Measurements from ENCODE around the gene UFSP1. TPM values are rescaled to one million over a fixed set of nuclear protein-coding genes. Genes with fewer than 3 reads are reported as not detected.

UFSP1 gene
- total and polyA plus RNA-seq, 7 donors = 1.8 to 7.1 (median 3.0) TPM

DNA sequence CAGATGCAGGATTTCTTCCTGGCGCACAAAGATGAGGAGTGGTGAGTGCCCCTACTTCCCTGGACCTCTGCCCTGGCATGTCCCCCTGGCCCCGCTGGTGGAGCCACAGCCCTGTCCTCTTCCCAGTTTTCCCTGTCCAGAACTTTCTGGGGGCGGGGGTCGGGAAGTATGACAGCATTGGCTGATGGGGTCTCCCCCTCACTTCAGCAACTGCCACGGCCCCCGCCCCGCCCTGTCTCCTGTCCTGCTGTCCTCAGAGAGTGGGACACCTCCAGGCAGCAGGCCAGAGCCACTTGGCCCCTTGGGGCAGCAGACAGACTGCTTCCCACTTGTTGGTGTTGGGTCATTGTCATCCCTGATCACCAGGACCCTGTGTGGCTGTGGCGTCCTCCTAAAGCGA is 7.3 kb downstream of the UFSP1 start:
- 91 to 96% methylated on average over 9 of the region's 9 CpGs for WGBS, 2 donors
- Histone ChIP-seq H3K9me3 (no peaks in the 10 kb centered on the region), H3K27ac (no peak overlapping the region), H3K27me3 (no peaks in the 10 kb centered on the region), H3K4me1 (peaks cover 0 to 13% (median 8%) of the 10 kb centered on the region in 4 donors), H3K36me3 (peaks cover 46 to 82% (median 62%) of the 10 kb centered on the region in 4 donors), H3K4me3 (no peak overlapping the region)
- TF ChIP-seq, protein P1, sequence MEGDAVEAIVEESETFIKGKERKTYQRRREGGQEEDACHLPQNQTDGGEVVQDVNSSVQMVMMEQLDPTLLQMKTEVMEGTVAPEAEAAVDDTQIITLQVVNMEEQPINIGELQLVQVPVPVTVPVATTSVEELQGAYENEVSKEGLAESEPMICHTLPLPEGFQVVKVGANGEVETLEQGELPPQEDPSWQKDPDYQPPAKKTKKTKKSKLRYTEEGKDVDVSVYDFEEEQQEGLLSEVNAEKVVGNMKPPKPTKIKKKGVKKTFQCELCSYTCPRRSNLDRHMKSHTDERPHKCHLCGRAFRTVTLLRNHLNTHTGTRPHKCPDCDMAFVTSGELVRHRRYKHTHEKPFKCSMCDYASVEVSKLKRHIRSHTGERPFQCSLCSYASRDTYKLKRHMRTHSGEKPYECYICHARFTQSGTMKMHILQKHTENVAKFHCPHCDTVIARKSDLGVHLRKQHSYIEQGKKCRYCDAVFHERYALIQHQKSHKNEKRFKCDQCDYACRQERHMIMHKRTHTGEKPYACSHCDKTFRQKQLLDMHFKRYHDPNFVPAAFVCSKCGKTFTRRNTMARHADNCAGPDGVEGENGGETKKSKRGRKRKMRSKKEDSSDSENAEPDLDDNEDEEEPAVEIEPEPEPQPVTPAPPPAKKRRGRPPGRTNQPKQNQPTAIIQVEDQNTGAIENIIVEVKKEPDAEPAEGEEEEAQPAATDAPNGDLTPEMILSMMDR (IDR thresholded peaks at IDR 0.05) = no peak
- no peak for TF ChIP-seq POLR2A (IDR thresholded peaks at IDR 0.05)
- no peak for TF ChIP-seq POLR2AphosphoS5 (IDR thresholded peaks at IDR 0.05)
- TF ChIP-seq EP300 (IDR thresholded peaks at IDR 0.05) = no peak
- DNase-seq = no peak
- intact Hi-C loops (cut with DNase I) = no loop called here

- H3K27ac ChIP-seq = no peak overlapping the region
- H3K4me1 ChIP-seq = peaks cover 0 to 24% (median 17%) of the 10 kb centered on the region in 4 donors
- H3K4me3 ChIP-seq = no peak overlapping the region
- H3K36me3 ChIP-seq = peaks cover 41 to 77% (median 51%) of the 10 kb centered on the region in 4 donors
- WGBS, 2 donors = 97% methylated on average over 20 of the region's 20 CpGs
- DNase-seq = no peak
- H3K27me3 ChIP-seq = no peaks in the 10 kb centered on the region
- H3K9me3 ChIP-seq = no peaks in the 10 kb centered on the region
- intact Hi-C loops (cut with DNase I) = no loop called here
- no peak for TF ChIP-seq POLR2A (IDR thresholded peaks at IDR 0.05)
- TF ChIP-seq EP300 (IDR thresholded peaks at IDR 0.05) = no peak
- TF ChIP-seq POLR2AphosphoS5 (IDR thresholded peaks at IDR 0.05) = no peak
Observed at GRCh38 chr7:100881136-100881535, 8.4 kb downstream of the UFSP1 start.

GRCh38 chr7:100880645-100881044 is 8.9 kb downstream of the UFSP1 start:
- H3K9me3 ChIP-seq = no peaks in the 10 kb centered on the region
- peaks cover 0 to 29% (median 22%) of the 10 kb centered on the region in 4 donors for H3K4me1 ChIP-seq
- H3K27me3 ChIP-seq = no peaks in the 10 kb centered on the region
- no peak for DNase-seq
- H3K27ac ChIP-seq = no peak overlapping the region
- TF ChIP-seq EP300 (IDR thresholded peaks at IDR 0.05) (no peak), POLR2A (IDR thresholded peaks at IDR 0.05) (no peak), POLR2AphosphoS5 (IDR thresholded peaks at IDR 0.05) (no peak)
- TF ChIP-seq, protein P1 (IDR thresholded peaks at IDR 0.05) = no peak
- WGBS, 2 donors = 93 to 94% methylated on average over 7 of the region's 7 CpGs
- no peak overlapping the region for H3K4me3 ChIP-seq
- intact Hi-C loops (cut with DNase I) = no loop called here
- peaks cover 37 to 73% (median 46%) of the 10 kb centered on the region in 4 donors for H3K36me3 ChIP-seq

- WGBS, 2 donors = 89 to 95% methylated on average over 11 of the region's 11 CpGs
- Histone ChIP-seq H3K4me3 (no peak overlapping the region), H3K27me3 (no peaks in the 10 kb centered on the region), H3K36me3 (peaks cover 28 to 64% (median 38%) of the 10 kb centered on the region in 4 donors), H3K27ac (no peak overlapping the region), H3K9me3 (no peaks in the 10 kb centered on the region), H3K4me1 (peaks cover 0 to 30% (median 24%) of the 10 kb centered on the region in 4 donors)
- intact Hi-C loops (cut with DNase I) = loop anchor here (10.0 kb wide), 1 partner anchor 265 kb away; the partner anchor contains the start of gene MOSPD3
- no peak for DNase-seq
- TF ChIP-seq, protein P1 (IDR thresholded peaks at IDR 0.05) = no peak
- TF ChIP-seq POLR2AphosphoS5 (IDR thresholded peaks at IDR 0.05) = no peak
- TF ChIP-seq EP300 (IDR thresholded peaks at IDR 0.05) = no peak
- TF ChIP-seq POLR2A (IDR thresholded peaks at IDR 0.05) = no peak
Observed at GRCh38 chr7:100879685-100880261, 9.7 kb downstream of the UFSP1 start.

DNA sequence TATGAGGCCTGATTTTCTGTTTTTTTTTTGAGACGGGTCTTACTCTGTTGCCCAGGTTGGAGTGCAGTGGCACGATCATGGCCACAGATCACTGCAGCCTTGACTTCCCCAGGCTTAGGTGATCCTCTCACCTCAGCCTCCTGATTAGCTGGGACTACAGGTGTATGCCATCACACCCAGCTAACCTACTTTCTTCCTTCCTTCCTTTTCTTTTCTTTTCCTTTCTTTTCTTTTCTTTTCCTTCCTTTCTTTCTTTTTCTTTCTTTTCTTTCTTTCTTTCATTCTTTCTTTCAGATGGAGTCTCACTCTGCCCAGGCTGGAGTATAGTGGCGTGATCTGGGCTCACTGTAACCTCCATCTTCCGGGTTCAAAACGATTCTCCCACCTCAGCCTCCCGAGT is 10.8 kb downstream of the UFSP1 start:
- Histone ChIP-seq H3K27me3 (no peaks in the 10 kb centered on the region), H3K4me1 (peaks cover 0 to 38% (median 32%) of the 10 kb centered on the region in 4 donors), H3K27ac (no peak overlapping the region), H3K4me3 (no peak overlapping the region), H3K36me3 (peaks cover 19 to 57% (median 28%) of the 10 kb centered on the region in 4 donors), H3K9me3 (no peaks in the 10 kb centered on the region)
- no peak for DNase-seq
- intact Hi-C loops (cut with DNase I) = loop anchor here (10.0 kb wide), 1 partner anchor 264 kb away; the partner anchor contains the start of gene MOSPD3
- 72 to 88% methylated on average over 6 of the region's 6 CpGs for WGBS, 2 donors
- TF ChIP-seq, protein P1 (IDR thresholded peaks at IDR 0.05) = no peak
- TF ChIP-seq POLR2AphosphoS5 (IDR thresholded peaks at IDR 0.05) (no peak), EP300 (IDR thresholded peaks at IDR 0.05) (no peak), POLR2A (IDR thresholded peaks at IDR 0.05) (no peak)

Data from sigmoid colon (tissue), 7 donors.